ENCODE data around the gene TBC1D16.
A peak's percentile ranks its signal among the peaks of the same experiment; 100 is the strongest.
"Not testable (repeated sequence)": the region's sequence is repeated elsewhere in the genome, so short reads cannot be mapped to it uniquely, and the experiment has no call there.

Gene TBC1D16

GRCh38 chr17:79970576-79971068, 65.0 kb downstream of the TBC1D16 start:
- TF ChIP-seq CTCF (conservative IDR thresholded peaks at IDR 0.05): peak; percentile 65
- no peak overlapping the region for H3K27ac ChIP-seq

DNA sequence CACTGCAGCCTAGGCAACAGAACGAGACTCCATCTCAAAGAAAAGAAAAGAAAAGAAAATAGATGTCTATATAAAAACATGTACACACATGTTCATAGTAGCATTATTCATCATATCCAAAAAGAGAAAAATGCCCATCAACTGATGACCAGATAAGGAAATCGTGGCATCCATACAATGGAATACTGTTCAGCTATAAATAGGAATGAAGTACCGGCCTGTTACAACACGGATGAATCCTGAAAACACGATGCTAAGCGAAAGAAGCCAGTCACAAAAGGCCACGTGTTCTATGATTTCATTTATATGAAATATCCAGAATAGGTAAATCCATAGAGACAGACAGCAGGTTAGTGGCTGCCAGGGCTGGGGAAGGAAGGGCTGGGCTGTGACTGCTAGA, 65.8 kb downstream of the TBC1D16 start:
- no peak overlapping the region for H3K27ac ChIP-seq
- TF ChIP-seq CTCF (conservative IDR thresholded peaks at IDR 0.05): no peak

DNA sequence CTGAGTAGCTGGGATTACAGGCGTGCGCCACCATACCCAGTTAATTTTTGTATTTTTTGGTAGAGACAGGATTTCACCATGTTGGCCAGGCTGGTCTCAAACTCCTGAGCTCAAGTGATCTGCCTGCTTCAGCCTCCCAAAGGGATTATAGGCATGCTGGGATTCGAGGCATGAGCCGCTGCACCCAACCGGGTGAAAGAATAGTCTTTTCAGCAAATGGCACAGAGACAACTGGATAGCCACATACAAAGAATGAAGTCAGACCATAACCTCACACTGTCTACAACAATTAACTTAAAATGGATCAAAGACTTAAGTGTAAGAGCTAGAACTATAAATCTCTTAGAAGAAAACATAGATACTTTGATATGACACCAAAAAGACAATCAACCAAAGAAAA, 67.6 kb downstream of the TBC1D16 start:
- TF ChIP-seq CTCF (conservative IDR thresholded peaks at IDR 0.05): no peak
- H3K27ac ChIP-seq: no peak overlapping the region

GRCh38 chr17:79966681-79967080, 69.0 kb downstream of the TBC1D16 start:
- no peak overlapping the region for H3K27ac ChIP-seq
- TF ChIP-seq CTCF (conservative IDR thresholded peaks at IDR 0.05): no peak

DNA sequence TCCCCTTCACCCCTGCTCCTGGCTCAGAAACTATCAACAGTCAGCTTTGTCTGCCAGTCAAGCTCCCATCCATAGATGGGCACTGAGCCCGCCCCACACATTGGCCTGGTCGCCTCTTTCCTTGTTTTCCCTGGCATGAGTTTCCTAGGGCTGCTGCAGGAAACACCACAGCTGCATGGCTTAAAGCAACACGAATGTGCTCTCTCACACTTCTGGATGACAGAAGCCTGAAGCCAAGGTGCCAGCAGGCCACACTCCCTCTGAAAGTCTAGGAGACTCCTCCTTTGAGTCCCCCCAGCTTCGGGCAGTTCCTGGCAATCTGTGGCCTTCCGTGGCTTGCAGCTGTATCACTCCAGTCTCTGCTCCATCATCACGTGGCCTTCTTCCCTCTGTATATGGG, 69.9 kb downstream of the TBC1D16 start:
- no peak for TF ChIP-seq CTCF (conservative IDR thresholded peaks at IDR 0.05)
- H3K27ac ChIP-seq: no peak overlapping the region

DNA sequence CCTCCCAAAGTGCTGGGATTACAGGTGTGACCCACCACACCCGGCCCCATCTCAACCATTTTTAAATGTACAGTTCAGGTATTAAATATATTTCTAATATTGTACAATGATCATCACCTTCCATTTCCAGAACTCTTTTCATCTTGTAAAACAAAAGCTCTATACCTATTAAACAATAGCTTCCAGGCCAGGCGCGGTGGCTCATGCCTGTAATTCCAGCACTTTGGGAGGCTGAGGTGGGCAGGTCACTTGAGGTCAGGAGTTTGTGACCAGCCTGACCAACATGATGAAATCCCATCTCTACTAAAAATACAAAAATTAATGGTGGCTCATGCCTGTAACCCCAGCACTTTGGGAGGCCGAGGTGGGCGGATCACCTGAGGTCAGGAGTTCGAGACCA, 73.2 kb downstream of the TBC1D16 start:
- H3K27ac ChIP-seq: not testable (repeated sequence)

DNA sequence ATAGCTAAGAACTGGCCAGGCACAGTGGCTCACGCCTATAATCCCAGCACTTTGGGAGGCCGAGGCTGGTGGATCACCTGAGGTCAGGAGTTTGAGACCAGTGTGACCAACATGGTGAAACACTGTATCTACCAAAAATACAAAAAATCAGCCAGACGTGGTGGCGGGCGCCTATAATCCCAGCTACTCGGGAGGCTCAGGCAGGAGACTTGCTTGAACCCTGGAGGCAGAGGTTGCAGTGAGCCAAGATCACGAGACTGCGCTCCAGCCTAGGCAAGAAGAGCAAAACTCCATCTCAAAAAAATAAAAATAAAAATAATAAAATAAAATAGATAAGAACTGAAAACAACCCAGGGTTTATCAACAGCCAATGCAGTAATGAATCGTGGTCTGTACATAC, 74.1 kb downstream of the TBC1D16 start:
- H3K27ac ChIP-seq: not testable (repeated sequence)

- TF ChIP-seq CTCF (conservative IDR thresholded peaks at IDR 0.05): no peak
- H3K27ac ChIP-seq: no peak overlapping the region
These were observed 74.7 kb downstream of the TBC1D16 start for GRCh38 chr17:79960788-79961522.
